ENCODE data around the gene ZNF853.
A peak's percentile ranks its signal among the peaks of the same experiment; 100 is the strongest.
"Not testable (repeated sequence)": the region's sequence is repeated elsewhere in the genome, so short reads cannot be mapped to it uniquely, and the experiment has no call there.

The ZNF853 gene

DNA sequence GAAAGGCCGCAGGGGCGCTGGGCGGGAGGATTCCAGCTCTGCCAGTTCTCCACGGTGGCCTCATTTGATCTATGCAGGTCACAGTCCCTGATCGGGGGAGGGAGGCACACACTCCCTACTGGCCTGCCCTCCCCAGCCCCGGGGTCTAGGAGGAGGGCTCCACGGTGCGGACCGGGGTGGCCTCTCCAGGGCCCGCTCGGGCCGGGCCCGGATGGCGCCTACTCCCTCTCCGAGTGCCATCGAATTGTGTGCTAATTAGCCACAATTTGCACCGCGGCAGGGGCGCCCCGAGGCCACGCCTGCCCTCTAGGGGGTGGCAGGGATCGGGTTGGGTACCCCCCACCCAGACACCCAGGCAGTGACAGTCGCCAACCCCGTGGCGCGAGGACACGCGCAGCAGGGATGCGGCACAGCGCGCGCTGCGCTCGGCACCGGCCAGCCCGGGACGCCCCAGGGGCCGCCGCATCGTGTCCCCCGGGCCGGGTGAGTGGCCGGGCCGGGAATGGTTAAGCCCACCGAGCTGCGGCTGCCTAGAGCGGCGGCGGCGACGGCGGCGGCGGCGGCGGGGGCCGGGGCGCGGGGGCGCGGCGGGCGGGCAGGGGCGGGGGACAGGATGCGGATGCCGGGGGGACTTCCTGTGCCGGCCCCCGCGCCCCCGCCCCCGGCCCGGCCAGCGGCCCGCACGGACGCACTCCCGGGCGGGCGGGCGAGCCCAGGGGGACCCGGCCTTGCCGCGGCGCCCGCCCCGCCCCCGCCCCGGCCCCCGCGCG, at the start of gene ZNF853:
ZNF853 (plus strand) TSS at position 658 of the 770 bp plus-strand sequence. CDS start 565 bp downstream, outside the sequence.
- Mint-ChIP-seq H3K4me1 (peaks cover 34% of the 10 kb centered on the region), H3K36me3 (no peaks in the 10 kb centered on the region), H3K4me3 (peak within 1 kb of the TSS; percentile 80), H3K27me3 (no peaks in the 10 kb centered on the region), H3K9me3 (no peaks in the 10 kb centered on the region), H3K27ac (no peak within 1 kb of the TSS)

- Mint-ChIP-seq H3K4me1 (no peaks in the 10 kb centered on the region), H3K36me3 (no peaks in the 10 kb centered on the region), H3K9me3 (no peaks in the 10 kb centered on the region), H3K27ac (peak overlapping the region; percentile 80), H3K4me3 (no peak overlapping the region), H3K27me3 (no peaks in the 10 kb centered on the region)
Observed at GRCh38 chr7:6565655-6566054, 49.8 kb upstream of the ZNF853 start.

DNA sequence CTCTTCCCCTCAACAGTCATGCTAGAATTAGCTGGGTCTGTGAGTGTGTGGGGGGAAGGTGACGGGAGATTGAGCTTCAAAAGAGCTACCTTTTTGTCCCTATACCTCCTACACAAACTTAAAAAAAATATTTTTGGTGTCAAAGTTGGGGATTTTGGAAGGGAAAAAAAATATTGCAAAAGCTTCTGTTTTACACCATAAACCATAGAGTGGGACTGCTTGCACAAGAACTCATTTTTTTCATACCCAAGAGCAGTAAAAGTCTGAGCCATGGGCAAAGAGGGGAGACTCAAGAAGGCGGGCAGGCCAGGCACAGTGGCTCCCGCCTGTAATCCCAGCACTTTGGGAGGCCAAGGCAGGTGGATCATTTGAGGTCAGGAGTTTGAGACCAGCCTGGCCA, 47.5 kb upstream of the ZNF853 start:
- no peaks in the 10 kb centered on the region for H3K36me3 Mint-ChIP-seq
- H3K27me3 Mint-ChIP-seq = no peaks in the 10 kb centered on the region
- H3K27ac Mint-ChIP-seq = no peak overlapping the region
- no peaks in the 10 kb centered on the region for H3K4me1 Mint-ChIP-seq
- H3K9me3 Mint-ChIP-seq = no peaks in the 10 kb centered on the region
- no peak overlapping the region for H3K4me3 Mint-ChIP-seq

GRCh38 chr7:6571160-6571779, 44.1 kb upstream of the ZNF853 start:
- no peaks in the 10 kb centered on the region for H3K9me3 Mint-ChIP-seq
- no peaks in the 10 kb centered on the region for H3K4me1 Mint-ChIP-seq
- no peak overlapping the region for H3K4me3 Mint-ChIP-seq
- no peaks in the 10 kb centered on the region for H3K36me3 Mint-ChIP-seq
- no peaks in the 10 kb centered on the region for H3K27me3 Mint-ChIP-seq
- no peak overlapping the region for H3K27ac Mint-ChIP-seq

GRCh38 chr7:6575281-6576023, 40.0 kb upstream of the ZNF853 start:
- Mint-ChIP-seq H3K4me3 (peak overlapping the region; percentile 11), H3K36me3 (peaks cover 3% of the 10 kb centered on the region), H3K27ac (peak overlapping the region; percentile 65), H3K27me3 (no peaks in the 10 kb centered on the region), H3K9me3 (no peaks in the 10 kb centered on the region), H3K4me1 (peaks cover 11% of the 10 kb centered on the region)

DNA sequence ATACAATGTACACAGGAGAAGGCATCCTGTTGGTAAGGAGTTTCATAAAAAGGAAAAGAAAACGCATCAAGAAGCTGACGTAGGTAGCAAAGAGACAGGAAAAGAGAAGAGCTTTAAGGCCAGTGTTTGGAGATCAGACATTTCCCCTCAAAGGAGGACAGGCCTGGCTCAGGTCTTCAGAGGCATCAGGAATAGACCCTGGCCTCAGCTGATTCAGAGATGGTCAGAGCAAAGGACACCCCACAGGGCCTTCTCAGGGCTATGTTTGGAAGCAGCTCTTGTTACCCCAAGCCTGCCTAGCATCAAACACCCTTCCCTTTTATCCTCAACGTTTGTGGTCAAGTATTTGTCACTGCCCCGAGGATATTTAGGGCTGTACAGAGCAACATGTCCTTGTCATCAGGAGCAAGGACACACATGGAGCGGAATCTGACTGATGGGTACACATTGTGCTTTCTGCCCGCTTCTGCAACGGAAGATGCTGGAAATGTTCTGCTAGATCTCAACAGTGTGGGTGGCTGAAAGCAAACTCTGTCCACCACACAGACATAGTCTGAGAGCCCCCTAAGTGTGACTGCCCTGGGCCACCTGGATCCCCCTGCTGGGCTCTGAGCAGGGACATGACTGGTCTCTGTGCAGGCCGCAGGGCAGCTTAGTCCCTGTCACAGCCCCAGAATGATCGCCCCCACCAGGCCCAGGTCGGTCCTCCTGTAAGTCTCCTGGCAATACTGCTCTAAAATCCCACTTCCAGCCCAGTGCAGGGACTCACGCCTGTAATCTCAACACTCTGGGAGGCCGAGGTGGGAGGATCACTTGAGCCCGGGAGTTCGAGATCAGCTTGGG, 39.2 kb upstream of the ZNF853 start:
- Mint-ChIP-seq H3K27ac (peak overlapping the region; percentile 65), H3K4me1 (peaks cover 11% of the 10 kb centered on the region), H3K4me3 (peak overlapping the region; percentile 11), H3K36me3 (peaks cover 3% of the 10 kb centered on the region), H3K9me3 (no peaks in the 10 kb centered on the region), H3K27me3 (no peaks in the 10 kb centered on the region)

GRCh38 chr7:6576867-6577368, 38.5 kb upstream of the ZNF853 start:
- peak overlapping the region; percentile 90 for H3K4me3 Mint-ChIP-seq
- H3K36me3 Mint-ChIP-seq, H3K27me3 Mint-ChIP-seq, H3K9me3 Mint-ChIP-seq, H3K27ac Mint-ChIP-seq: not testable (repeated sequence)
- peaks cover 15% of the 10 kb centered on the region for H3K4me1 Mint-ChIP-seq

- no peaks in the 10 kb centered on the region for H3K27me3 Mint-ChIP-seq
- H3K36me3 Mint-ChIP-seq = peaks cover 3% of the 10 kb centered on the region
- peak within 1 kb of the TSS; percentile 90 for H3K4me3 Mint-ChIP-seq
- H3K4me1 Mint-ChIP-seq = peaks cover 15% of the 10 kb centered on the region
- no peaks in the 10 kb centered on the region for H3K9me3 Mint-ChIP-seq
- peak within 1 kb of the TSS; percentile 93 for H3K27ac Mint-ChIP-seq
Observed at GRCh38 chr7:6577369-6578113, 37.9 kb upstream of the ZNF853 start, which contains the start of gene ZDHHC4. TSS of gene ZDHHC4 (plus strand) at chr7:6577454. CDS start at chr7:6580562, 3,108 bp downstream.

DNA sequence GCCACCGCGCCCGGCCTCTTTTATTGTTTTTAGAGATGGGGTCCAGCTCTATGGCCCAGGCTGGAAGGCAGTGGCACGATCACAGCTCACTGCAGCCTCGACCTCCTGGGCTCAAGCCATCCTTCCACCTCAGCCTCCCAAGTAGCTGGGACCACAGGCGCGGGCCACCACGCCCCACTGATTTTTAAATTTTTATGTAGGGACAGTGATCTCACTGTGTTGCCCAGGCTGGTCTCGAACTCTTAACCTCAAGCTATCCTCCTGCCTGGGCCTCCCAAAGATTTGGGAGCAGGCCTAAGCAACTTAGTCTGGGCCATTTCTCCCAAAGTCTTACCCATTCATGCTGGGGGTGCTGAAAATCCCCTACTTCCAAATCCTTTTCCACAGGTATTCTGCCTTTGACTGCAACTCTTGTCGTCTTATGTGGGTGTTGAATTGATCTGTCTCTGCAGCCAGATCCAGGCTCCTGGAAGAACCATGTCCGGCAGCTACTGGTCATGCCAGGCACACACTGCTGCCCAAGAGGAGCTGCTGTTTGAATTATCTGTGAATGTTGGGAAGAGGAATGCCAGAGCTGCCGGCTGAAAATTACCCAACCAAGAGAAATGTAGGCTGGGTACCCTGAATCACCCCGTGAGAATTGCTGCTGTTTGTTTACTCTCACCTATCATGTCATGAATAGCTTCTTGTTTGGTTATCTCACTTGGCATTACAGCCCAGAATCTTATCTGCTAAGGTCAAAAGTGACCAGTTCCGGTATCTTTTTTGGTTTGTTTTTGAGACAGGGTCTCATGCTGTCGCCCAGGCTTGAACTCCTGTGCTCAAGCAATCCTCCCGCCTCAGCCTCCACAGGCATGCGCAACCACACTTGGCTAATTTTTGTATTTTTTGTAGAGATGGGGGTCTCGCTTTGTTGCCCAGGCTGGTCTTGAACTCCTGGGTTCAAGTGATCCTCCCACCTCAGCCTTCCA, 37.0 kb upstream of the ZNF853 start:
- peaks cover 3% of the 10 kb centered on the region for H3K36me3 Mint-ChIP-seq
- peak overlapping the region; percentile 90 for H3K4me3 Mint-ChIP-seq
- H3K27me3 Mint-ChIP-seq = no peaks in the 10 kb centered on the region
- no peaks in the 10 kb centered on the region for H3K9me3 Mint-ChIP-seq
- H3K4me1 Mint-ChIP-seq = peaks cover 15% of the 10 kb centered on the region
- peak overlapping the region; percentile 93 for H3K27ac Mint-ChIP-seq

DNA sequence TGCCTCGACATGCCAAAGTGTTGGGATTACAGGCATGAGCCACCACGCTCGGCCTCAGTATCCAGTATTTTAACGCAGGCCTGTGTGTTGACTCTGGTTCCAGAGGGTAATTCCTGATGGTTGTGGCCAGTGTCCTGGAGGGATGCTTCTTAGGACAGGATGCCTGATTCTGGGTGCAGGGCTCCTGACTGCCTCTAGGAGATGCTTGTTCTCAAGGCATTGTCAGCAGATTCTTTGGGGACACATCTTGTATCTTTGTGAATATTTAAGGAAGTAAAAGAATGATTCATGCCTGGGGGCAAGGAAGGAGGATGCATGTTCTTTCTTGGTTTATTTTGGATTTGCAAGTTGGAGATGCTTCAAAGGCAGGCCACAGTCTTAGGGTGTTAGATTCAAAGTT, 36.0 kb upstream of the ZNF853 start:
- Mint-ChIP-seq H3K27me3 (no peaks in the 10 kb centered on the region), H3K4me3 (peak overlapping the region; percentile 90), H3K36me3 (peaks cover 3% of the 10 kb centered on the region), H3K9me3 (no peaks in the 10 kb centered on the region), H3K4me1 (peaks cover 15% of the 10 kb centered on the region), H3K27ac (peak overlapping the region; percentile 43)

DNA sequence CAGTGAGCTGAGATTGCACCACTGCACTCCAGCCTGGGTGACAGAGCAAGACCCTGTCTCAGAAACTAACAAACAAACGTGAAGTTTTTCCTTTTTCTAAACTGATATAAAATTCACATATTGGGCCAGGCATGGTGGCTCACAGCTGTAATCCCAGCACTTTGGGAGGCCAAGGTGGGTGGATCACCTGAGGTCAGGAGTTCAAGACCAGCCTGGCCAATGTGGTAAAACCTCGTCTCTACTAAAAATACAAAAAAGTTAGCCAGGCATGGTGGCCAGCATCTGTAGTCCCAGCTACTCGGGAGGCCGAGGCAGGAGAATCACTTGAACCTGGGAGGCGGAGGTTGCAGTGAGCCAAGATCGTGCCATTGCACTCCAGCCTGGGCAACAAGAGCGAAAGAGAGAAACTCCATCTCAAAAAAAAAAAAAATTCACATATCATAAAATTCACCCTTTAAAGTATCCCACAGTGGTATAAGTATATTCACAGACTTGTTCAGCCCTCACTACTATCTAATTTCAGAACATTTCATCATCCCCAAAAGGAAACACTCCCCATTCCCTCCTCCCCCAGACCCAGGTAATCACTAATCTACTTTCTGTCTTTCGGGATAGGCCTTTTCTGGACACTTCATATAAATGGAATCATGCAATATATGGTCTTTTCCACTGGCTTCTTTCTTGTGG, 29.5 kb upstream of the ZNF853 start:
- H3K4me1 Mint-ChIP-seq = peaks cover 16% of the 10 kb centered on the region

GRCh38 chr7:6588566-6588965, 26.8 kb upstream of the ZNF853 start:
- peaks cover 17% of the 10 kb centered on the region for H3K36me3 Mint-ChIP-seq

More for the DNA sequence above, 29.5 kb upstream of the ZNF853 start:
- not testable (repeated sequence) for H3K4me3 Mint-ChIP-seq, H3K27ac Mint-ChIP-seq, H3K27me3 Mint-ChIP-seq, H3K9me3 Mint-ChIP-seq
- H3K36me3 Mint-ChIP-seq = peaks cover 10% of the 10 kb centered on the region

More at GRCh38 chr7:6588566-6588965, 26.8 kb upstream of the ZNF853 start:
- peaks cover 25% of the 10 kb centered on the region for H3K4me1 Mint-ChIP-seq
- peak overlapping the region; percentile 70 for H3K27ac Mint-ChIP-seq
- peak overlapping the region; percentile 15 for H3K4me3 Mint-ChIP-seq
- H3K27me3 Mint-ChIP-seq = no peaks in the 10 kb centered on the region
- H3K9me3 Mint-ChIP-seq = no peaks in the 10 kb centered on the region

Data from activated naive CD4-positive, alpha-beta T cell treated with anti-CD3 and anti-CD28 coated beads, Interleukin-2, amount 50 U/mL, for 24 hours (primary cell).